HCT116 (cell line): ENCODE data around the gene RPRD1B. TPM values are rescaled to one million over a fixed set of nuclear protein-coding genes. Genes with fewer than 3 reads are reported as not detected.

Experiments
- ATAC-seq: fragments of 200-7000 bp; cut with Tn5 transposase; 2 replicates; pipeline ENCODE4 v1.9.1; 2020; ENCODE audit warnings: mild to moderate bottlenecking, moderate library complexity
- BruUV-seq: library from RNA; stranded (reverse); fragments of 400-500 nt; replicated peaks from 2 replicates; lab custom pipeline; 2021; lab: Mats Ljungman, UMichigan
- CTCF ChIA-PET: fragments of 300-600 bp; sonication (Branson Sonifier 250); formaldehyde crosslinking; loops from one replicate; lab custom pipeline; 2021; ENCODE audit warnings: antibody characterized with exemption; lab: Charles Lee
- POLR2A ChIA-PET: fragments of 300-600, 350-600 bp; sonication (Branson Sonifier 250); formaldehyde crosslinking; loops from one replicate; lab custom pipeline; 2021; ENCODE audit warnings: antibody characterized with exemption; lab: Charles Lee
- RAD21 ChIA-PET, 2 experiments: fragments of 300-600 bp; sonication (Branson Sonifier 250); formaldehyde crosslinking; loops; one replicate each; lab custom pipeline; 2023; ENCODE audit warnings: low total read pairs in 2 of 2; ENCODE audit not compliant: uncharacterized antibody in 2 of 2, unreplicated experiment in 2 of 2, low non-redundant PET in 1 of 2; lab: Charles Lee
- DNase-seq: peaks from one replicate; pipeline ENCODE4 v3.0.0-alpha.2; 2010; ENCODE audit warnings: low read depth, low spot score
- H2AFZ ChIP-seq: fragments of 200-600 bp; shearing (Covaris generic), sonication (generic); 2 replicates; pipeline ENCODE4 v1.6.1; 2017; ENCODE audit warnings: low read depth, mixed run types, mixed read lengths, antibody characterized with exemption, low read length; ENCODE audit not compliant: poor library complexity, severe bottlenecking
- H3K27ac ChIP-seq: 2 replicates; pipeline ENCODE4 v1.5.1; 2012; ENCODE audit warnings: low read depth, low read length
- H3K27me3 ChIP-seq: fragments of 200-600 bp; sonication (generic); 2 replicates; pipeline ENCODE4 v1.6.1; 2016; ENCODE audit warnings: mixed run types, low read length, mixed read lengths; ENCODE audit not compliant: insufficient read depth
- H3K36me3 ChIP-seq, 2 experiments: fragments of 200-500 bp in 1 of 2; fragments of 200-600 bp in 1 of 2; sonication (Bioruptor generic) in 1 of 2; sonication (generic) in 1 of 2; 2 replicates each; pipeline versions ENCODE4 v1.5.1 to v1.6.1; 2014 to 2016; ENCODE audit warnings: low read length in 2 of 2, inconsistent platforms in 1 of 2, mixed read lengths in 1 of 2, mixed run types in 1 of 2; ENCODE audit not compliant: insufficient read depth in 2 of 2, control insufficient read depth in 1 of 2
- H3K4me1 ChIP-seq, 2 experiments: fragments of 200-600 bp in 1 of 2; sonication (generic) in 1 of 2; 2 replicates each; pipeline versions ENCODE4 v1.5.1 to v1.6.1; 2012 to 2017; ENCODE audit warnings: low read length in 2 of 2, inconsistent platforms in 1 of 2, mild to moderate bottlenecking in 1 of 2, mixed read lengths in 1 of 2, mixed run types in 1 of 2, moderate library complexity in 1 of 2; ENCODE audit not compliant: insufficient read depth in 2 of 2, control insufficient read depth in 1 of 2
- H3K4me2 ChIP-seq: fragments of 200-600 bp; sonication (generic); 2 replicates; pipeline ENCODE4 v1.6.1; 2017; ENCODE audit warnings: mixed run types, low read length, mixed read lengths
- H3K4me3 ChIP-seq, 2 experiments: fragments of 200-600 bp in 1 of 2; sonication (generic) in 1 of 2; replicated peaks in 1 of 2; 2 replicates each; pipeline ENCODE4 v1.5.1; 2011 to 2016; ENCODE audit warnings: low read length in 2 of 2, control low read depth in 1 of 2, low read depth in 1 of 2, mild to moderate bottlenecking in 1 of 2, mixed read lengths in 1 of 2, mixed run types in 1 of 2
- H3K79me2 ChIP-seq: fragments of 200-600 bp; sonication (generic); 2 replicates; pipeline ENCODE4 v1.6.1; 2017; ENCODE audit warnings: mild to moderate bottlenecking, mixed run types, low read length, moderate library complexity, mixed read lengths; ENCODE audit not compliant: insufficient read depth
- H3K9ac ChIP-seq: fragments of 200-600 bp; sonication (generic); 2 replicates; pipeline ENCODE4 v1.6.1; 2016; ENCODE audit warnings: low read length, mixed read lengths
- H3K9me2 ChIP-seq: fragments of 200-600 bp; sonication (generic), shearing (Covaris generic); 2 replicates; pipeline ENCODE4 v1.6.1; 2017; ENCODE audit warnings: mixed run types, mild to moderate bottlenecking, moderate library complexity; ENCODE audit not compliant: insufficient read depth
- H3K9me3 ChIP-seq, 2 experiments: fragments of 200-500 bp in 1 of 2; fragments of 200-600 bp in 1 of 2; sonication (Bioruptor generic) in 1 of 2; sonication (generic) in 1 of 2; 2 replicates each; pipeline ENCODE4 v1.6.1; 2014 to 2017; ENCODE audit warnings: low read length in 2 of 2, mixed read lengths in 2 of 2, inconsistent platforms in 1 of 2, low read depth in 1 of 2, mild to moderate bottlenecking in 1 of 2, mixed run types in 1 of 2, moderate library complexity in 1 of 2; ENCODE audit not compliant: control insufficient read depth in 1 of 2, insufficient read depth in 1 of 2
- H4K20me1 ChIP-seq: fragments of 200-600 bp; sonication (generic), shearing (Covaris generic); 2 replicates; pipeline ENCODE4 v1.6.1; 2017; ENCODE audit warnings: mixed run types, mild to moderate bottlenecking, moderate library complexity; ENCODE audit not compliant: insufficient read depth
- EZH2 ChIP-seq: fragments of 200-600 bp; sonication (generic); IDR thresholded peaks from 2 replicates; pipeline ENCODE4 v1.6.1; 2017; ENCODE audit warnings: antibody characterized with exemption, mixed run types
- EZH2phosphoT487 ChIP-seq: fragments of 200-600 bp; IDR thresholded peaks from 2 replicates; pipeline ENCODE4 v1.6.1; 2018; ENCODE audit warnings: antibody characterized with exemption, borderline replicate concordance
- JUND ChIP-seq: IDR thresholded peaks from 2 replicates; pipeline ENCODE4 v1.6.1; 2012
- POLR2A ChIP-seq: IDR thresholded peaks from 2 replicates; pipeline ENCODE4 v1.7.0; 2011; ENCODE audit warnings: borderline replicate concordance; ENCODE audit not compliant: insufficient read depth, insufficient read length; ENCODE audit errors: extremely low read depth
- REST ChIP-seq: IDR thresholded peaks from 2 replicates; pipeline ENCODE4 v1.6.1; 2012; ENCODE audit warnings: low read depth
- TCF7L2 ChIP-seq: IDR thresholded peaks from 2 replicates; pipeline ENCODE4 v1.7.0; 2011; ENCODE audit warnings: borderline replicate concordance, inconsistent platforms; ENCODE audit not compliant: insufficient read depth, insufficient read length; ENCODE audit errors: extremely low read depth
- ZFX ChIP-seq: fragments of 450-650 bp; IDR thresholded peaks from 2 replicates; pipeline ENCODE4 v1.6.1; 2017
- ZNF274 ChIP-seq: fragments of 200-500 bp; sonication (Bioruptor generic); IDR thresholded peaks from 2 replicates; pipeline ENCODE4 v1.6.1; 2014; ENCODE audit warnings: mild to moderate bottlenecking, low read depth, low read length, inconsistent platforms
- intact Hi-C: fragments of 100-400 bp; cut with micrococcal nuclease; formaldehyde crosslinking; loops from 2 replicates; pipeline ENCODE4 v1.10.0; 2022
- total RNA-seq: library from RNA; stranded (reverse); gene quantifications from one replicate; pipeline ENCODE4 v1.2.1, GENCODE V29; 2021; ENCODE audit not compliant: unreplicated experiment

Gene RPRD1B
- total RNA-seq, 1 experiment from 2014 or later, result 30.7 TPM

DNA sequence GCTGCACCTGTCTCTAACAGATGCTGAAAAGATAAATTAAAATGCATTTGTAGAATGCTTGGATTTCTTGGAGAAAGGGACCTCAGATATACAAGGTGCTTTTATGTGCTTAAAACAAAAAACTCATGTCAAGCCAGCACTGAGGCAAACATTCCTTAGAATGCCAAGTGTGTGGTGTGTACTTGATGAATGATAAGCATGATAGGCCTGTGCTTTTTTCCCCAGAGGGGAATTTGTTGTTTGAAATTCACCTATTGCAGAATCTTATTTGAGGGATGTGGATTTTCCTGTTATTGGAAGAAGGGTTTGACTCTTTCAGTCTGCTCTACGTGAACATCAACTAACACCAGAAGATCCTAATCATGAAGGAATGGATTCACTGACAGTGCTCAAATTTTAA lies 29.1 kb upstream of the RPRD1B start:
- H3K9me2 ChIP-seq, result no peaks in the 10 kb centered on the region
- no peak overlapping the region for H3K4me2 ChIP-seq
- H3K4me1 ChIP-seq, result no peaks in the 10 kb centered on the region
- H2AFZ ChIP-seq, result no peak overlapping the region
- peaks cover 5% of the 10 kb centered on the region; the same call in 1 of the 2 replicates for H4K20me1 ChIP-seq
- intact Hi-C loops, result no loop called here
- H3K9ac ChIP-seq, result no peak overlapping the region
- DNase-seq (no peak), ATAC-seq (no peak)
- RAD21 ChIA-PET, result no interaction called here
- BruUV-seq, result no TSS peak
- peaks cover 28 to 42% of the 10 kb centered on the region in 2 experiments for H3K36me3 ChIP-seq
- no peaks in the 10 kb centered on the region for H3K9me3 ChIP-seq
- H3K27ac ChIP-seq, result no peak overlapping the region
- peaks cover 44% of the 10 kb centered on the region for H3K79me2 ChIP-seq
- POLR2A ChIA-PET, result no interaction called here
- no peaks in the 10 kb centered on the region for H3K27me3 ChIP-seq
- H3K4me3 ChIP-seq, result no peak overlapping the region
- TF ChIP-seq POLR2A, result no peak
- TF ChIP-seq ZFX, result no peak
- TF ChIP-seq TCF7L2, result no peak
- TF ChIP-seq EZH2, result no peak
- no peak for TF ChIP-seq REST
- TF ChIP-seq EZH2phosphoT487, result no peak
- TF ChIP-seq ZNF274, result no peak
- no peak for TF ChIP-seq JUND
- CTCF ChIA-PET, result no interaction called here
